ENCODE measurements around the gene CLHC1.
"Not testable (repeated sequence)": the region's sequence is repeated elsewhere in the genome, so short reads cannot be mapped to it uniquely, and the experiment has no call there.

Gene CLHC1

DNA sequence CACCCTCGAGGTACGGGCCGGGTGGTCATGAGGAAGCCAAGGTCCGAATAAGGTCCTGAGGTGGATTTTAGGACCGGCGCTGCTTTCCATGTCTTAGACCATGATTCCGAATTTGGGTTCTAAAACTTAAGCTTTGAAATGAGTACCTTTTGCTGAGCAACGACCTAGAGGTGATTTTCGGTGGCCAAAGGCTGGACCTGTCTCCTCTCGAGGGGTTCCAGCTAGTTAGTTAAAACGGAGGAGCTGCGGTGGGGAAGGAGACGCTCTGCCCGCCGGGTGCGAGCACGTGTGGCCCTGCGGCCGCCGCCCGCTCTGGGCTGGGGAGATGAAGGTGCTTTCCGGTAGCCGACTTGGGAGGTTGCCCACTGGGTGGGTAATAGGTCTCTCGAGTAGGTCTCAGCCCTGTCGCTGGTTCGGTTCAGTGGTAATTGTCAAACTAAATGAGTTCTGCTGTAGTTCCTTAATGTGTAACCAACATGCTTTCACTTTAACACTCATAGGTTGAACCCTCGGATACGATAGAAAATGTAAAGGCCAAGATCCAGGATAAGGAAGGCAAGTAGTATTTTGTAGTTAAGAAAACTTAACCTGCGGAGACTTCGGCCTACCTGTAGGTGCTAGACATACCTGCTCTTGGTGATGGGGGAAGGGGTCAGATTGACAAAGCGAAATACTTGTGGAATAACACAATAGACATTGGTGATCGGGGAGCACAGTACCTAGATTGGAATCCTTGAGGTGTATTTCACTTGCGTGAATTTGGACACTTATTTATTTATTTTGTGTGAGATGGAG, 967 bp upstream of the CLHC1 start:
- DNase-seq (ENCODE audit: low read depth in 2 of 2) = no peak

DNA sequence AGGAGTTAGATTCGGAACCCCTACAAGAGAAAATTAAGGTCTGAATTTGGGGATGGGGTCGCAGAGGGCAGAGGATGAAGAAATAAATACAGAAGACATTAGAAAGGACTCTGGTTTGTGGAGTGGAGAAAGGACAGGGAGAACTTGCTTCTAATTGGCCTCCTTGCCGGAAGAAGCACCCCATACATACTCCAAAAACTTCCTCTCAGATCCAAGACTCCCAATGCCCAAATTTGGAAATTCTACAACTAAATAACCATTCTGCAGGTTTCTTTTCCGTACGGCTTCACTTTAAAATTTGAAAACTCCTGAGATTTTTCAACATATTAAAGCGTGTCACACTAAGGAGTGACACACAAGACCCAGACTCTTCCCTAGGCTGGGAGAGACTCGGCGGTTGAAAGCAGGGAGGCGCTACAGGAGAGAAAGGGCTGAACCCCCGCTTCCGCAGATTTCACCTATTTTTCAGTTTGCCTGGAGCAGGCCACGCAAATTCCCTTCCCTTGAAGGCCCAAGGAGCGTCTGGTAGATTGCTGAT, 478 bp downstream of the CLHC1 start:
- no peak for DNase-seq (ENCODE audit: low read depth in 2 of 2)

DNA sequence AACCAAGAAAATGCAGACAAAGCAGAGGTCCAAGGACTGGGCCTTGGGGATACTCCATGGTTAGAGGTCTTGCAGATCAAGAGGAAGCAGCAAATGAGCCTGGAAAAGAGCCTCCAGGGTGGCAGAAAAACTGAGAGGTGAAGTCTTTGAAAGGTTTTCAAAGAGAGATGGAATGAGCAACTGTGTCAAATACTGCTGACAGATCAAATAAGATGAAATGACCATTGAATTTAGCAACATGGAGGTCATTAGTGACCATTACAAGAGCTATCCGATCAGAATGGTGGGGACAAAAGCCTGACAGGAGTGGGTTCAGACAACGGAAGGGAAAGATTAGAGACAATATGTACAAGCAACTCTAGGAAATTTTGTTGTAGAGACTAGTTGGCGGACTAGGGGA, 1.5 kb downstream of the CLHC1 start:
- DNase-seq (ENCODE audit: low read depth in 2 of 2) = no peak

GRCh38 chr2:55229221-55229620, 2.9 kb downstream of the CLHC1 start:
- DNase-seq (ENCODE audit: low read depth in 2 of 2) = no peak

DNA sequence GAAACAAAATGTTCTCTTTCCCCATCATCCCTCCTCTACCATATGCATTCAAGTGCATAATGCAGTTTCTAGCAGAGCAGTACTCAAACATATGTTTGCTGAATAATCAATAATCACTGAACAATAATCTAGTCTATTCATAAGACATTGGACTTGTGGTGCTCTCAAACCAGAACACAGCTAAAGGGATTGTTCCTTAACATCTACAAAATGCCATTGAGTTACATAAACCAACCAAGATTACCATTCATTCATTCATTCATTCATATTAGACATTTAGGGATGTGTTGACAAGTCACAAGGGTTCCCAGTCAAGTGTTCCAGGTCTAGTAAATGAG, 3.9 kb downstream of the CLHC1 start:
- DNase-seq (ENCODE audit: low read depth in 2 of 2) = no peak

GRCh38 chr2:55227437-55228225, 4.5 kb downstream of the CLHC1 start:
- DNase-seq (ENCODE audit: low read depth in 2 of 2) = not testable (repeated sequence)

- no peak for DNase-seq (ENCODE audit: low read depth in 2 of 2)
Measured at GRCh38 chr2:55225481-55226020, 6.5 kb downstream of the CLHC1 start.

GRCh38 chr2:55224761-55225261, 7.3 kb downstream of the CLHC1 start:
- DNase-seq (ENCODE audit: low read depth in 2 of 2) = no peak

- no peak for DNase-seq (ENCODE audit: low read depth in 2 of 2)
Measured at GRCh38 chr2:55223958-55224760, 7.9 kb downstream of the CLHC1 start.

GRCh38 chr2:55213822-55214221, 18.3 kb downstream of the CLHC1 start:
- DNase-seq (ENCODE audit: low read depth in 2 of 2) = no peak

GRCh38 chr2:55204950-55205349, 27.1 kb downstream of the CLHC1 start:
- DNase-seq (ENCODE audit: low read depth in 2 of 2) = no peak

- DNase-seq (ENCODE audit: low read depth in 2 of 2) = no peak
Measured at GRCh38 chr2:55204536-55204935, 27.6 kb downstream of the CLHC1 start.

GRCh38 chr2:55200416-55200815, 31.7 kb downstream of the CLHC1 start:
- no peak for DNase-seq (ENCODE audit: low read depth in 2 of 2)

DNA sequence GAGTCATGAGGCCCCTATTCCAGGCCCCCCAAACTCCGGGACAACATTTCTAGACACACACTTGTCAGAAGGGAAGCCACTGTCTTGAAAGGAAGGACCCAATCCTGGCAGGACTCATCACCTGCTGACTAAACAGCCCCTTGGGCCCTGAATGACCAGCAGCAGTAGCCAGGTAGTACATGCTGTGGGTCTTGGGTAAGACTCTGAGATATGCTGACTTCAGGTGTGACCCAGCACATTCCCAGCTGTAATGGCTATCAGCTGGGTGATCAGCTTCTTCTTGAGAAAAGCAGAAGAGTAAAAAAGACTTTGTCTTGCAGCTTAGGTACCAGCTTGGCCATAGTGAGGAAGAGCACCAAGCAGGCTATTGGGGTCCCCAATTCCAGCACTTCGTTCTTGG, 35.6 kb downstream of the CLHC1 start:
- DNase-seq (ENCODE audit: low read depth in 2 of 2) = no peak

DNA sequence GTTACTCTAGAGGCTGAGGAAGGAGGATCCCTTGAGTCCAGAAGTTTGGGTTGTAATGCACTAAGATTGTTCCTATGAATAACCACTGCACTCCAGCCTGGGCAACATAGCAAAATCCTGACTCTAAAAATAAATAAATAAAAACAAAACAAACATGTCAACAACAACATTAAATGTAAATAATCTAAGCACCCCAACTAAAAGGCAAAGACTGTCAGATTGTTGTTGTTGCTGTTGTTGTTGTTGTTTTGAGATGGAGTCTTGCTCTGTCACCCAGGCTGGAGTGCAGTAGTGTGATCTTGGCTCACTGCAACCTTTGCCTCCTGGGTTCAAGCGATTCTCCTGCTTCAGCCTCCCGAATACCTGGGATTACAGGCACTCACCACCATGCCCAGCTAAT, 40.2 kb downstream of the CLHC1 start:
- DNase-seq (ENCODE audit: low read depth in 2 of 2) = not testable (repeated sequence)

- not testable (repeated sequence) for DNase-seq (ENCODE audit: low read depth in 2 of 2)
Measured at GRCh38 chr2:55186837-55187236, 45.3 kb downstream of the CLHC1 start.

- DNase-seq (ENCODE audit: low read depth in 2 of 2) = no peak
Measured at GRCh38 chr2:55180374-55180773, 51.7 kb downstream of the CLHC1 start.

DNA sequence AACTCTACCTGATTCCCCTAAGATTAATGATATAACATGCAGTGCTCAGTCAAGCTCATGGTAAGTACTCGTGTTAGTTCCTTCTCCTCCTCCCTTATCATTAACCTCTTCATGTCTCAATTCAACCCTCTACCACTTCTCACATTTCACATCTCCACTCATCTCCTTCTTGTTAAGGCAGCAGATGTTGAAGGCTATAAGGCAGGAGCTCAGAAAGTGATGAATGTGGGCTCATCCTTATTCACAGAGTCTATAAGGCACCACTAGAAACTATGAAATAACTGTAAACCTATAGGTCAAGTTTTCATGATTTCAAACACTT, 56.0 kb downstream of the CLHC1 start:
- DNase-seq (ENCODE audit: low read depth in 2 of 2) = no peak

GRCh38 chr2:55175254-55176093, 56.6 kb downstream of the CLHC1 start:
- no peak for DNase-seq (ENCODE audit: low read depth in 2 of 2)

- DNase-seq (ENCODE audit: low read depth in 2 of 2) = no peak
Measured at GRCh38 chr2:55173438-55174054, 58.5 kb downstream of the CLHC1 start.

Data from activated CD8-positive, alpha-beta memory T cell treated with anti-CD3 and anti-CD28 coated beads for 4 hours (primary cell).